ENCODE measurements around the gene CDC42SE2. TPM values are rescaled to one million over a fixed set of nuclear protein-coding genes. Genes with fewer than 3 reads are reported as not detected.
A peak's percentile ranks its signal among the peaks of the same experiment; 100 is the strongest.

The CDC42SE2 gene
- total RNA-seq, 6 experiments from 2014 or later = 14.2 to 18.0 (median 16.4) TPM

GRCh38 chr5:131369558-131369957 is 105.7 kb downstream of the CDC42SE2 start:
- H3K9me3 Mint-ChIP-seq = no peaks in the 10 kb centered on the region
- no peak for DNase-seq
- no peak overlapping the region for H3K27ac Mint-ChIP-seq
- peaks cover 5% of the 10 kb centered on the region; the same call in 1 of the 2 replicates for H3K36me3 Mint-ChIP-seq (ENCODE audit: low read depth)
- no peak overlapping the region for H3K4me3 Mint-ChIP-seq
- H3K4me1 Mint-ChIP-seq (ENCODE audit: low read depth) = peaks cover 35% of the 10 kb centered on the region
- TF ChIP-seq CTCF (IDR thresholded peaks at IDR 0.05) = no peak
- peaks cover 2% of the 10 kb centered on the region; the same call in 1 of the 2 replicates for H3K27me3 Mint-ChIP-seq (ENCODE audit: insufficient read depth)

- H3K4me3 Mint-ChIP-seq = no peak overlapping the region
- peaks cover 23% of the 10 kb centered on the region for H3K4me1 Mint-ChIP-seq (ENCODE audit: low read depth)
- H3K27ac Mint-ChIP-seq = no peak overlapping the region
- DNase-seq = no peak
- H3K9me3 Mint-ChIP-seq = no peaks in the 10 kb centered on the region
- H3K27me3 Mint-ChIP-seq (ENCODE audit: insufficient read depth) = no peaks in the 10 kb centered on the region
- TF ChIP-seq CTCF (IDR thresholded peaks at IDR 0.05) = no peak
- peaks cover 5% of the 10 kb centered on the region; the same call in 1 of the 2 replicates for H3K36me3 Mint-ChIP-seq (ENCODE audit: low read depth)
Measured at GRCh38 chr5:131371835-131372234, 108.0 kb downstream of the CDC42SE2 start.

- no peaks in the 10 kb centered on the region for H3K9me3 Mint-ChIP-seq
- H3K36me3 Mint-ChIP-seq (ENCODE audit: low read depth) = peaks cover 2% of the 10 kb centered on the region; the same call in 1 of the 2 replicates
- peaks cover 24% of the 10 kb centered on the region for H3K4me1 Mint-ChIP-seq (ENCODE audit: low read depth)
- TF ChIP-seq CTCF (IDR thresholded peaks at IDR 0.05) = no peak
- no peaks in the 10 kb centered on the region for H3K27me3 Mint-ChIP-seq (ENCODE audit: insufficient read depth)
- DNase-seq = no peak
- H3K27ac Mint-ChIP-seq = no peak overlapping the region
- H3K4me3 Mint-ChIP-seq = no peak overlapping the region
Measured at GRCh38 chr5:131373265-131373664, 109.4 kb downstream of the CDC42SE2 start.

- no peaks in the 10 kb centered on the region for H3K36me3 Mint-ChIP-seq (ENCODE audit: low read depth)
- TF ChIP-seq CTCF (IDR thresholded peaks at IDR 0.05) = no peak
- H3K9me3 Mint-ChIP-seq = no peaks in the 10 kb centered on the region
- no peak overlapping the region for H3K4me3 Mint-ChIP-seq
- no peak for DNase-seq
- no peak overlapping the region for H3K27ac Mint-ChIP-seq
- peaks cover 34% of the 10 kb centered on the region for H3K4me1 Mint-ChIP-seq (ENCODE audit: low read depth)
- no peaks in the 10 kb centered on the region for H3K27me3 Mint-ChIP-seq (ENCODE audit: insufficient read depth)
Measured at GRCh38 chr5:131375351-131375750, 111.5 kb downstream of the CDC42SE2 start.

GRCh38 chr5:131377346-131377745 is 113.5 kb downstream of the CDC42SE2 start:
- no peak for TF ChIP-seq CTCF (IDR thresholded peaks at IDR 0.05)
- Mint-ChIP-seq H3K36me3 (ENCODE audit: low read depth) (peaks cover 4% of the 10 kb centered on the region; the same call in 1 of the 2 replicates), H3K4me1 (ENCODE audit: low read depth) (peaks cover 42% of the 10 kb centered on the region), H3K27me3 (ENCODE audit: insufficient read depth) (no peaks in the 10 kb centered on the region), H3K4me3 (no peak overlapping the region), H3K9me3 (no peaks in the 10 kb centered on the region), H3K27ac (peak overlapping the region; percentile 18; the same call in 1 of the 2 replicates)
- no peak for DNase-seq

Measured in HFFc6 (cell line).